Activated CD4-positive, alpha-beta T cell treated with anti-CD3 and anti-CD28 coated beads, Interleukin-2, amount 50 U/mL, for 24 hours (primary cell): Measurements from ENCODE around the gene ADRA1B.

Experiments used
- DNase-seq, 2 donors: peaks; one replicate each; pipeline ENCODE4 v3.0.0-alpha.2; 2020; ENCODE audit warnings: low read depth in 1 of 2, low spot score in 1 of 2

The ADRA1B gene

GRCh38 chr5:159901308-159901707 is 15.0 kb upstream of the ADRA1B start:
- no peak for DNase-seq

DNA sequence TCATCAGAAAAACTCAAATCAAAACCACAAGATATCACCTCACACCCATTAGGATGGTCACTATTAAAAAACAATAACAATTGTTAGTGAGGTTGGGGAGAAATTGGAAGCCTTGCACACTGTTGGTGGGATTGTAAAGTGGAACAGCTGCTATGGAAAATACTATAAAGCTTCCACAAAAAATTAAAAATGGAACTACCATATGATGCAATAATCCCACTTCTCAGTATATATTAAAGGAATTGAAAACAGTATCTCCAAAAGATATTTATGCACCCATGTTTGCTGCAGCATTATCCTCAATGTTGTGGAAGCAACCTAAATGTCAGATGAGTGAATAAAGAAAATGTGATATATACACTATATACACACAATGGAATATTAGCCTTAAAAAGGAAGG is 14.5 kb upstream of the ADRA1B start:
- DNase-seq = no peak

DNA sequence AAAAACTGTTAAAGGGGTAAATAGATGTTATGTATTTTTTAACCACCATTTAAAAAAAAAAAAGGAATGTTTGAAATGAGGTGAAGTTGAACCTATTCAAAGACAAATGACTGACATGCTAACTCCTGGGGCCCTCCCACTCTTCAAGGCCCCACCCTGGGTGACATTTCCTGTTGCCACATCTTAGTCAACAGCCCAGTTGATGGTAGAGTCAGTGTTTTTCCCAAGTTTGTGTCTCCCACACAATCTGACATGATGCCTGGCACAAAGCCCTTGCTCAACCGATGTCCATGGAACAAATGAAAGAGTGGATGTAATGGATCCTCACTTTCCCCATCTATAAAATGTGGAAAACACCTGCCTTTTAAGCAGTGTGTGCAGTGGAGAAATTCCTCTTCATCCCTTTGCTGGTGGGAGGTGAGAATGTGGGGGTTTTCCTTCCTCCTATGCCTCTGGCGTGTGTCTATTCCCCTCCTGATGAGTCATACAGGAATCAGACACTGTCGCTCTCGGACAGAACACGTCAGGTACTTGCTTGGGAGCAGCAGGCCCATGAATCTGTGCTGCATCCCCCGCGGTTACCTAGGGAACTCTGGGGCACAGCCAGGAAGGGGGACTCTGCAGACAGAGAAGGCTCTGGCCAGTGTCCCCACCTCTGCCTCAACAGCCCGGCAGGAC is 13.7 kb upstream of the ADRA1B start:
- no peak for DNase-seq

DNA sequence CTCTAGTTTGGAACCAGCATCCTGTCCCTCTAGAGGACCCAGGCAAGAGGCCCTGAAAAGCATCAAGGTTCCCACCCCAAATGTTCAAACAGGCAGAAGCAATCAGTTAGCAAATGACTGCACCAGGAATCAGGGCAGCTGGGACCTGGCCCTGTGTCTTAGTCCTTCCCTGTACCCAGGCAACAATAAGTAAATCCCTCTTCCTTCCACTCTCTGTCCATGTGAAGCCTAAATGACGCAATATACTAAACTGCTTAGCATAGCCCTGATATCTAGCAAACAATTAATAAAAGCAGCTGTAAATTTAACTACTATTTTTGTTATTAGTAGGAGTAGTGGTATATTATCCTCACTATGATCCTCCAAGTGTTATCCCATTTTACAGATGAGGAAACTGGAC is 13.2 kb upstream of the ADRA1B start:
- no peak for DNase-seq

GRCh38 chr5:159904874-159905273 is 11.4 kb upstream of the ADRA1B start:
- no peak for DNase-seq

- DNase-seq = no peak
Observed at GRCh38 chr5:159905496-159905895, 10.8 kb upstream of the ADRA1B start.

DNA sequence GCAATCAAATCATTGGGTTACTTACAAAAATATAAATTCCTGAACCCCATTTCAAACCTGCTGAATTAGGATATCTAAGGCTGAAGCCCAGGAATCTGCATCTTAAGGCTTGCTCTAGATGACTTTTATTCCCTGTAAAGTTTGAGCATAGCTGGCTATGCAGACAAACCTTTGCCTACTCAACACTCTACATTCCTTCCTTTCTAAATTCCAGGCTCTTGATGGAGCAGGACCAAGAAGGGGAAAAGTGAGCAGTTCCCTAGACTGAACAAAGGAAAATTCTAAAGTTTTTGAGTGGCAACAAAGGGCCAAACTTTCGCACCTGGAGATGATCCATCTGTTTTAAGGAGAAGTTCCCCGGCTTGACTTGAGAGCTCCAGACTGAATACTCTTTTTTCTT is 9.8 kb upstream of the ADRA1B start:
- DNase-seq = no peak

DNA sequence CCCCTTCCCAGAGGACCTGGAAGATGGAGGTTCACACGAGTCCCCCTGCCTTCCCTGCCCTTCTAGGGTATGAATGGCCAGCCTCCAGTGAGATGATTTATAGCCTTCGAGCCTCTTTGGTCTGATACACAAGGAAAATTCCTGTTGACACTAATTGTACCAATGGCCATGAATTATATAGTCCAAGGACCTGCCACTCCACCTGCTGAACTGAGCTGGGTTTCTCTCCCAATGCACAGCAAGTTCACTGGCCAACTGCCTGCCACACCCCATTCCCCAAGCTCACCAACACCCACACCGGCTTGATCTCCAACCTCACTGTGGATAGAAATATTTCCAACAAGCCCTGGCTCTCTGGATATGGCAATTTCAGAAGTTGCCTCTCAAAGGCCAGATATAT is 9.3 kb upstream of the ADRA1B start:
- DNase-seq = no peak

DNA sequence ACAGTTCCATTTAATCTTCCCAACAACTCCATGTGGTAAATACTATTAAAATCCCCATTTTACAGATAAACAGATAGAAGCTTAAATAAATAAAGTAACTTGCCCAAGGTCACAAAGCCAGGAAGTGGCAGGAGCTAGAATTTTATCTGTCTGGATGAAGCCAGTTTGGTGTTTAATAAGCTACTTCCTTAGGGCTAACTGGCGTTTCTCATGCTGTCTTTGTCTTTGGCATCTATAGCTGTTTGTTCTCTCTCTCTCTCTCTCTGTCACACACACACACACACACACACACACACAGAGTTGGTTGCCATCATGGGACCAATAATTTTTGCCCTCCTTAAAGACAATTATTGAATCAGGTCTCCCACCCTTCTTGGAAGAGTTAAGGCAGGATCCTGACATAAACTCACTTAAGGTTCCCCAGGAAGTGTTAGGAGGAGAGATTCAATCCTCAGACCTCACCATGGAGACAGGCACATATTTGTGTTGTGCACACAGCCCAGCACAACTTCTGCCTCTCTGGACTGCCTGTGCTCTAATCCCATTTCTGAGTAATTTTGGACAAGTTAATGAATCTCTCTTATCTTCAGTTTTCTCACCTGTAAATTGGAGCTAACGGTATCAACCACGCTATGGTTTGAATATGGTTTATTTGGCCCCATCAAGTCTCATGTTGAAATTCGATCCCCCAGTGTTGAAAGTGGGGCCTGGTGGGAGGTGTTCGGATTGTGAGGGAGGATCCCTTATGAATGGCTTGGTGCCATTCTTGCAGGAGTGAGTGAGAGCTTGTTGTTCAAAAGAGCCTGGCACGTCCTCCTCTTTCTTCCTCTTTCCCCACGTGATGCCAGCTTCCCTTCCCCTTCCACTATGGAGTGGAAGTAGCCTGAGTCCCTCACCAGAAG is 8.3 kb upstream of the ADRA1B start:
- DNase-seq = no peak

- DNase-seq = no peak
Observed at GRCh38 chr5:159908591-159908940, 7.7 kb upstream of the ADRA1B start.

GRCh38 chr5:159909126-159909525 is 7.2 kb upstream of the ADRA1B start:
- no peak for DNase-seq

GRCh38 chr5:159910207-159910842 is 6.0 kb upstream of the ADRA1B start:
- DNase-seq = no peak

- no peak for DNase-seq
Observed at GRCh38 chr5:159910843-159911229, 5.4 kb upstream of the ADRA1B start.

DNA sequence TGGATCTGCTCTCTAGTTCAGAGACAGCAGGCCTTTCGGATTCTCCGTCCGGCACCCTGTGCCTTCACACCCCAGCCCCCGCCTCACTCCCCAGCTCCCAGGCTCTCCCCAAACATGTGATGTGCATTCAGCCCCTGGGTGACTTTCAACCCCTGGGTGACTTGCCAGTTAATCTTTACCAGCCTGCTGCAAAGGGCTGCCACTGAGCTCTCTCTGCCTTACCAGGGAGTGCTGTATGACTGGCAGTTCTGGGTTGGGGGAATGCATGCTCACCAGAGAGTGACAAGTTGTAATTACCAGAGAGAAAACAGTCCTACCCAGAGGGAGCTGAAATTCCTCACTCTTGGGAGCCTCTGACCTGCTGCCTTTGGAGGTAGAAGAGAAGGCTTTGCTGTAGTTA is 4.9 kb upstream of the ADRA1B start:
- DNase-seq = no peak

GRCh38 chr5:159912033-159912800 is 4.1 kb upstream of the ADRA1B start:
- DNase-seq = no peak

- DNase-seq = no peak
Observed at GRCh38 chr5:159913048-159913447, 3.2 kb upstream of the ADRA1B start.

GRCh38 chr5:159913501-159913900 is 2.8 kb upstream of the ADRA1B start:
- no peak for DNase-seq

DNA sequence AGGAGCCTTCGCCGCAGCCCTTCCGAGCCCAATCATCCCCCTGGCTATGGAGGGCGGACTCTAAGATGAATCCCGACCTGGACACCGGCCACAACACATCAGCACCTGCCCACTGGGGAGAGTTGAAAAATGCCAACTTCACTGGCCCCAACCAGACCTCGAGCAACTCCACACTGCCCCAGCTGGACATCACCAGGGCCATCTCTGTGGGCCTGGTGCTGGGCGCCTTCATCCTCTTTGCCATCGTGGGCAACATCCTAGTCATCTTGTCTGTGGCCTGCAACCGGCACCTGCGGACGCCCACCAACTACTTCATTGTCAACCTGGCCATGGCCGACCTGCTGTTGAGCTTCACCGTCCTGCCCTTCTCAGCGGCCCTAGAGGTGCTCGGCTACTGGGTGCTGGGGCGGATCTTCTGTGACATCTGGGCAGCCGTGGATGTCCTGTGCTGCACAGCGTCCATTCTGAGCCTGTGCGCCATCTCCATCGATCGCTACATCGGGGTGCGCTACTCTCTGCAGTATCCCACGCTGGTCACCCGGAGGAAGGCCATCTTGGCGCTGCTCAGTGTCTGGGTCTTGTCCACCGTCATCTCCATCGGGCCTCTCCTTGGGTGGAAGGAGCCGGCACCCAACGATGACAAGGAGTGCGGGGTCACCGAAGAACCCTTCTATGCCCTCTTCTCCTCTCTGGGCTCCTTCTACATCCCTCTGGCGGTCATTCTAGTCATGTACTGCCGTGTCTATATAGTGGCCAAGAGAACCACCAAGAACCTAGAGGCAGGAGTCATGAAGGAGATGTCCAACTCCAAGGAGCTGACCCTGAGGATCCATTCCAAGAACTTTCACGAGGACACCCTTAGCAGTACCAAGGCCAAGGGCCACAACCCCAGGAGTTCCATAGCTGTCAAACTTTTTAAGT is 819 bp downstream of the ADRA1B start:
- no peak for DNase-seq

DNA sequence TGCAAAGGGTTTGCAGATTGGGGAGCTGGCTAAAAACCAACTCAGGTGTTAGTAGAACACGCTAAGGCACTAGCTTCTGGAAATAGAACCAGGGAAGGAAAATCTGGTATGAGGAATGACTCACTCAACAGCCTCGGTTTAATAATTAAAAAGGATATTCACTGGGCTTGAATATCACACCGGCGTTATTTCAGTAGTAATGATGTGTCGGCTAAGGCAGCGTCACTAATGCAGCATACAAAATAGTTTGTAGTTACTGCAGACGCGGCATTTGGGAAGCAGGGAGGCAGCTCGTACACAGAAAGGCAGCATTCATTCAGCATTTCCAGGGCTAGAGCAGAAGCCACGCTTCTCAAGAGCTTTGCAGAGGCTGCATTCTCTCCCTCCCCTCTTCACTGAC is 1.7 kb downstream of the ADRA1B start:
- DNase-seq = no peak

- no peak for DNase-seq
Observed at GRCh38 chr5:159921721-159922120, 5.4 kb downstream of the ADRA1B start.
